ENCODE results near the gene OR5H2. TPM values are rescaled to one million over a fixed set of nuclear protein-coding genes. Genes with fewer than 3 reads are reported as not detected.

Gene OR5H2
- total and polyA plus RNA-seq, 2 donors (not counting 3 experiments of a cell fraction or from before 2014, with no cell fraction given) = not detected

Other genes starting within 250 kb of the OR5H2 start
- not detected in 2 replicates for gene GABRR3, start 247.2 kb upstream of the OR5H2 start, total RNA-seq
- gene GABRR3, start 247.2 kb upstream of the OR5H2 start, polyA plus RNA-seq = not detected in 2 replicates
- not detected in 2 replicates for gene OR5AC2, start 195.3 kb upstream of the OR5H2 start, total RNA-seq
- not detected in 2 replicates for gene OR5AC2, start 195.3 kb upstream of the OR5H2 start, polyA plus RNA-seq
- not detected in 2 replicates for gene OR5H1, start 151.8 kb upstream of the OR5H2 start, total RNA-seq
- not detected in 2 replicates for gene OR5H1, start 151.8 kb upstream of the OR5H2 start, polyA plus RNA-seq
- gene OR5H14, start 135.0 kb upstream of the OR5H2 start, total RNA-seq = 0.05 TPM in 1 of 2 replicates, not detected in the other
- gene OR5H14, start 135.0 kb upstream of the OR5H2 start, polyA plus RNA-seq = not detected in 2 replicates
- gene OR5H15, start 115.8 kb upstream of the OR5H2 start, total RNA-seq = not detected in 2 replicates
- gene OR5H15, start 115.8 kb upstream of the OR5H2 start, polyA plus RNA-seq = not detected in 2 replicates
- gene OR5H6, start 18.3 kb upstream of the OR5H2 start, total RNA-seq = not detected in 2 replicates
- gene OR5H6, start 18.3 kb upstream of the OR5H2 start, polyA plus RNA-seq = not detected in 2 replicates
- gene OR5K4, start 71.3 kb downstream of the OR5H2 start, total RNA-seq = not detected in 2 replicates
- not detected in 2 replicates for gene OR5K4, start 71.3 kb downstream of the OR5H2 start, polyA plus RNA-seq
- not detected in 2 replicates for gene OR5K3, start 108.2 kb downstream of the OR5H2 start, total RNA-seq
- gene OR5K3, start 108.2 kb downstream of the OR5H2 start, polyA plus RNA-seq = not detected in 2 replicates
- not detected in 2 replicates for gene OR5K1, start 180.7 kb downstream of the OR5H2 start, total RNA-seq
- not detected in 2 replicates for gene OR5K1, start 180.7 kb downstream of the OR5H2 start, polyA plus RNA-seq
- not detected in 2 replicates for gene OR5K2, start 215.2 kb downstream of the OR5H2 start, total RNA-seq
- gene OR5K2, start 215.2 kb downstream of the OR5H2 start, polyA plus RNA-seq = not detected in 2 replicates
- 93.1 and 101 TPM in 2 replicates for gene CLDND1, start 240.4 kb downstream of the OR5H2 start, total RNA-seq
- 200 and 214 TPM in 2 replicates for gene CLDND1, start 240.4 kb downstream of the OR5H2 start, polyA plus RNA-seq
- gene GPR15, start 249.5 kb downstream of the OR5H2 start, total RNA-seq = not detected in 2 replicates
- not detected in 2 replicates for gene GPR15, start 249.5 kb downstream of the OR5H2 start, polyA plus RNA-seq

All from endothelial cell of umbilical vein (primary cell).